SK-N-SH (cell line): ENCODE measurements around the gene TMEM54.

Experiments used
- MAX ChIP-seq: IDR thresholded peaks from 2 replicates; pipeline ENCODE4 v1.4.0; 2012; ENCODE audit warnings: low read depth
- MXI1 ChIP-seq: IDR thresholded peaks from 2 replicates; pipeline ENCODE4 v1.6.1; 2012; ENCODE audit warnings: mild to moderate bottlenecking, low read depth, low read length, improper control_type of control experiment
- SMC3 ChIP-seq: IDR thresholded peaks from 2 replicates; pipeline ENCODE4 v1.6.1; 2012; ENCODE audit warnings: low read depth, low read length, improper control_type of control experiment
- USF2 ChIP-seq: fragments of 150-350 bp; IDR thresholded peaks from 2 replicates; pipeline ENCODE4 v1.6.1; 2017; ENCODE audit warnings: antibody characterized with exemption, low read length, low read depth, borderline replicate concordance

GRCh38 chr1:32919811-32920733 lies 18.9 kb upstream of the TMEM54 start:
- TF ChIP-seq SMC3 (no peak), MXI1 (no peak), MAX (no peak), USF2 (no peak)
